GM12878 (cell line): Measurements from ENCODE around the gene HDAC9. TPM values are rescaled to one million over a fixed set of nuclear protein-coding genes. Genes with fewer than 3 reads are reported as not detected.

ENCODE experiments used
- ATAC-seq: fragments of 200-7000 bp; cut with Tn5 transposase; 3 replicates; pipeline ENCODE4 v1.9.1; 2020; ENCODE audit warnings: mild to moderate bottlenecking, moderate library complexity
- BruUV-seq: library from RNA; stranded (reverse); fragments of 400-500 nt; replicated peaks from 2 replicates; lab custom pipeline; 2021; lab: Mats Ljungman, UMichigan
- CTCF ChIA-PET: fragments of 300-600 bp; sonication (Branson Sonifier 250); formaldehyde crosslinking; extraction: SDS; loops from one replicate; lab custom pipeline; 2021; ENCODE audit warnings: inconsistent platforms; lab: Yijun Ruan, JAX
- POLR2A ChIA-PET: fragments of 350-600 bp; formaldehyde crosslinking; extraction: SDS; loops from one replicate; lab custom pipeline; 2021; ENCODE audit warnings: inconsistent platforms; lab: Charles Lee
- RAD21 ChIA-PET: fragments of 300-600 bp; sonication (Branson Sonifier 250); formaldehyde crosslinking; loops from one replicate; lab custom pipeline; 2023; ENCODE audit warnings: antibody characterized with exemption; ENCODE audit not compliant: unreplicated experiment; lab: Charles Lee
- SMC1A ChIA-PET: fragments of 300-600 bp; sonication (Branson Sonifier 250); formaldehyde crosslinking; loops from one replicate; lab custom pipeline; 2023; ENCODE audit not compliant: unreplicated experiment, uncharacterized antibody; lab: Charles Lee
- DNase-seq: peaks from one replicate; pipeline ENCODE4 v3.0.0-alpha.2; 2011; ENCODE audit warnings: low read depth, low spot score
- FAIRE-seq: peaks from 3 replicates; lab custom pipeline; 2011; peaks lifted over from hg19 to GRCh38; lab: Jason Lieb, UNC
- H2AFZ ChIP-seq: 2 replicates; pipeline ENCODE4 v1.6.0; 2011; ENCODE audit warnings: low read depth, low read length, control low read depth; ENCODE audit not compliant: control insufficient read depth
- H3K27ac ChIP-seq: 2 replicates; pipeline ENCODE4 v1.5.1; 2011; ENCODE audit warnings: control low read depth; ENCODE audit not compliant: control insufficient read depth, insufficient read depth
- H3K27me3 ChIP-seq, 2 experiments: replicated peaks in 1 of 2; 2 replicates each; pipeline versions ENCODE4 v1.6.0 to v1.6.1; 2011; ENCODE audit warnings: low read length in 1 of 2; ENCODE audit not compliant: control insufficient read depth in 2 of 2, insufficient read depth in 2 of 2
- H3K36me3 ChIP-seq, 2 experiments: 2 replicates each; pipeline ENCODE4 v1.5.1; 2011; ENCODE audit warnings: low read length in 1 of 2; ENCODE audit not compliant: control insufficient read depth in 2 of 2, insufficient read depth in 2 of 2
- H3K4me1 ChIP-seq: 2 replicates; pipeline ENCODE4 v1.6.1; 2011; ENCODE audit warnings: mild to moderate bottlenecking, low read length, moderate library complexity, mixed read lengths; ENCODE audit not compliant: control insufficient read depth, insufficient read depth
- H3K4me2 ChIP-seq: 2 replicates; pipeline ENCODE4 v1.6.0; 2011; ENCODE audit warnings: control low read depth; ENCODE audit not compliant: control insufficient read depth, insufficient read depth
- H3K4me3 ChIP-seq: fragments of 200-600 bp; sonication (generic); 2 replicates; pipeline ENCODE4 v1.5.1; 2016
- H3K79me2 ChIP-seq: 2 replicates; pipeline ENCODE4 v1.6.0; 2011; ENCODE audit warnings: low read length; ENCODE audit not compliant: control insufficient read depth, insufficient read depth
- H3K9ac ChIP-seq: 2 replicates; pipeline ENCODE4 v1.8.0; 2011; ENCODE audit warnings: low read length, control low read depth, mixed read lengths; ENCODE audit not compliant: control insufficient read depth, insufficient read depth
- H3K9me3 ChIP-seq: replicated peaks from 3 replicates; pipeline ENCODE4 v1.5.1; 2011; ENCODE audit warnings: mild to moderate bottlenecking, low read length; ENCODE audit not compliant: control insufficient read depth, insufficient read depth
- H4K20me1 ChIP-seq: 2 replicates; pipeline ENCODE4 v1.6.0; 2011; ENCODE audit not compliant: control insufficient read depth, insufficient read depth
- ATF7 ChIP-seq: fragments of 450-650 bp; IDR thresholded peaks from 2 replicates; pipeline ENCODE4 v1.6.1; 2016; ENCODE audit warnings: low read depth, mild to moderate bottlenecking
- CBX3 ChIP-seq: fragments of 200-600 bp; sonication (generic); IDR thresholded peaks from 2 replicates; pipeline ENCODE4 v1.6.1; 2016; ENCODE audit warnings: low read depth, borderline replicate concordance
- E2F8 ChIP-seq: fragments of 450-650 bp; IDR thresholded peaks from 2 replicates; pipeline ENCODE4 v1.6.1; 2018; ENCODE audit warnings: mild to moderate bottlenecking, low read depth, moderate library complexity; ENCODE audit not compliant: partially characterized antibody
- IRF4 ChIP-seq: IDR thresholded peaks from 2 replicates; pipeline ENCODE4 v1.6.1; 2011; ENCODE audit warnings: low read depth, low read length
- MEF2A ChIP-seq: IDR thresholded peaks from 2 replicates; pipeline ENCODE4 v1.6.1; 2011; ENCODE audit warnings: low read depth, mild to moderate bottlenecking, low read length, moderate library complexity; ENCODE audit not compliant: insufficient read depth
- MXI1 ChIP-seq: fragments of 150-350 bp; IDR thresholded peaks from 2 replicates; pipeline ENCODE4 v1.6.1; 2011; ENCODE audit warnings: low read depth, mild to moderate bottlenecking, inconsistent platforms, low read length, improper control_type of control experiment
- POLR2AphosphoS5 ChIP-seq: IDR thresholded peaks from 2 replicates; pipeline ENCODE4 v1.6.1; 2011; ENCODE audit warnings: mild to moderate bottlenecking, low read length, inconsistent platforms
- RELA ChIP-seq: fragments of 450-650 bp; IDR thresholded peaks from 2 replicates; pipeline ENCODE4 v1.8.0; 2014; ENCODE audit warnings: borderline replicate concordance; ENCODE audit not compliant: partially characterized antibody
- RFX5 ChIP-seq: IDR thresholded peaks from 2 replicates; pipeline ENCODE4 v1.6.1; 2011; ENCODE audit warnings: low read depth, low read length, improper control_type of control experiment
- SMC3 ChIP-seq: IDR thresholded peaks from 2 replicates; pipeline ENCODE4 v1.6.1; 2011; ENCODE audit warnings: low read length, improper control_type of control experiment, borderline replicate concordance
- SPI1 ChIP-seq: IDR thresholded peaks from 2 replicates; pipeline ENCODE4 v1.6.1; 2011; ENCODE audit warnings: low read depth, mild to moderate bottlenecking, low read length, moderate library complexity, borderline replicate concordance; ENCODE audit not compliant: insufficient read depth
- SREBF1 ChIP-seq: IDR thresholded peaks from 2 replicates; pipeline ENCODE4 v1.6.1; 2012; ENCODE audit warnings: mild to moderate bottlenecking, low read length
- SREBF2 ChIP-seq: IDR thresholded peaks from 2 replicates; pipeline ENCODE4 v1.6.1; 2012; ENCODE audit warnings: mild to moderate bottlenecking, low read length
- WRNIP1 ChIP-seq: IDR thresholded peaks from 2 replicates; pipeline ENCODE4 v1.6.1; 2011; ENCODE audit warnings: low read depth, low read length, improper control_type of control experiment, borderline replicate concordance
- ZNF384 ChIP-seq: IDR thresholded peaks from 2 replicates; pipeline ENCODE4 v1.6.1; 2012; ENCODE audit warnings: low read depth, mild to moderate bottlenecking, low read length, improper control_type of control experiment, borderline replicate concordance
- WGBS: methylation state at CpG from one replicate; pipeline ENCODE4 v1.1.6; 2016; ENCODE audit warnings: low lambda C conversion rate; ENCODE audit not compliant: insufficient replicate concordance, insufficient coverage; ENCODE audit errors: missing lambda C conversion rate; 5-methylcytosine and 5-hydroxymethylcytosine counted together
- in situ Hi-C: fragments of 300-500 bp; cut with MboI; formaldehyde crosslinking; loops from 9 replicates; pipeline ENCODE4 v1.14.3; 2018; ENCODE audit warnings: mixed read lengths
- intact Hi-C: fragments of 100-400 bp; cut with micrococcal nuclease; formaldehyde crosslinking; loops from one replicate; pipeline ENCODE4 v1.14.2; 2022; ENCODE audit not compliant: unreplicated experiment
- polyA plus RNA-seq, 11 experiments: library from polyadenylated mRNA; depleted of rRNA in 4 of 11; unstranded in 6 of 11; stranded (reverse) in 5 of 11; fragments of >200 nt; fragmentation: Nextera tagmentation in 4 of 11; fragmentation: Illumina TruSeq in 1 of 11; extraction: Ambion mirVana in 4 of 11; extraction: Trizol in 1 of 11; gene quantifications; 1 replicate in 1 of 11; 2 replicates in 10 of 11; pipeline versions ENCODE4 v1.2.1 to v1.2.3, GENCODE V29; 2011 to 2016; ENCODE audit warnings: inconsistent platforms in 2 of 11, missing spikeins in 2 of 11, low read depth in 1 of 11
- total RNA-seq, 4 experiments: library from RNA; depleted of rRNA in 3 of 4; stranded (reverse); fragments of >200 nt in 3 of 4; fragmentation: Illumina TruSeq in 1 of 4; extraction: Trizol in 1 of 4; gene quantifications; 2 replicates each; pipeline versions ENCODE4 v1.2.1 to v1.2.3, GENCODE V29; 2013 to 2021
- TF ChIP-seq, protein P1 (sequence below): fragments of 450-650 bp; IDR thresholded peaks from 2 replicates; pipeline ENCODE4 v1.6.1; 2017; ENCODE audit warnings: low read depth, mild to moderate bottlenecking, moderate library complexity
- TF ChIP-seq, protein P2 (sequence below): fragments of 450-650 bp; IDR thresholded peaks from 2 replicates; pipeline ENCODE4 v1.6.1; 2017; ENCODE audit warnings: antibody characterized with exemption, mild to moderate bottlenecking, moderate library complexity

The HDAC9 gene
- total and polyA plus RNA-seq, 10 of the 15 experiments (the other 5 are each of a cell fraction or from before 2014, with no cell fraction given): 0.73 to 12.8 (median 0.92) TPM

DNA sequence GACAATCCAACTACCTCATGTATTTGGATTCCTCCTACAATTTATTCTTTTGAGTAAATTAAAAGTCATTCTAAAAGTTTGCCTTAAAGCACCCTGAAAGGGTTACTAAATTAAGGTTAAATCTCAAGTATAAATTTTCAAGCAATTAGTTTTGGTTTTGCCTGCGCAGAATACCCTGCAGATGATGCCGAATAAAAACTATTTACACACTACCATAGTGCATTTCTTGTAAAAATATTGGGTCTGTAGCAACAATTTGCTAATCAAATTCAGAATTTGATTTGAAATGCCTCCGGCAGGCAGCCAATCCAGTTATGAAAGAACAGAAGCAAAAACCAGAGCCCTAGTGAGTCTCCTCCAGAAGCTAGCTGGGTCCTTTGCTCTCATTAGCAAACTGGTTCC is 499.7 kb downstream of the HDAC9 start (continued):
- TF ChIP-seq E2F8 (no peak), SPI1 (no peak), SMC3 (no peak), IRF4 (no peak), ATF7 (no peak), MEF2A (no peak), WRNIP1 (no peak)

DNA sequence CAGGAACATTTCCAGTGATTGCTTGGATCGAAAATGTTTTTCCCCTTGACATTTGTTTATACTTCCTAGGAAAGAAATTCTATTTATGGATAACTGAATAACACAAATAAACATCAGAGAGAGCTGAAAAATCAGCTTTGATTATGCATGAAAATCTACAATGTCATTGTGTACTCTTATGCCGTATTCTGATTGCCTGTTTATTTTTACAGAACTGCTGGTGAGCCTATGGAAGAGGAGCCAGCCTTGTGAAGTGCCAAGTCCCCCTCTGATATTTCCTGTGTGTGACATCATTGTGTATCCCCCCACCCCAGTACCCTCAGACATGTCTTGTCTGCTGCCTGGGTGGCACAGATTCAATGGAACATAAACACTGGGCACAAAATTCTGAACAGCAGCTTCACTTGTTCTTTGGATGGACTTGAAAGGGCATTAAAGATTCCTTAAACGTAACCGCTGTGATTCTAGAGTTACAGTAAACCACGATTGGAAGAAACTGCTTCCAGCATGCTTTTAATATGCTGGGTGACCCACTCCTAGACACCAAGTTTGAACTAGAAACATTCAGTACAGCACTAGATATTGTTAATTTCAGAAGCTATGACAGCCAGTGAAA is 500.4 kb downstream of the HDAC9 start:
- WGBS: 36% methylated on average over 5 of the region's 5 CpGs
- no peak overlapping the region for H3K4me2 ChIP-seq
- BruUV-seq: no TSS peak
- no peaks in the 10 kb centered on the region for H3K27me3 ChIP-seq
- ChIA-PET POLR2A (no interaction called here), RAD21 (no interaction called here), CTCF (interaction anchor here (0.6 kb wide), 1 partner anchor 8 kb away, joined by 3 read pairs; no protein-coding TSS in a partner anchor), SMC1A (no interaction called here)
- FAIRE-seq (no peak), DNase-seq (no peak), ATAC-seq (no peak)
- in situ Hi-C loops (no loop called here), intact Hi-C loops (no loop called here)
- no peak overlapping the region for H3K4me3 ChIP-seq
- no peak overlapping the region for H2AFZ ChIP-seq
- H3K9me3 ChIP-seq: no peaks in the 10 kb centered on the region
- no peaks in the 10 kb centered on the region for H3K36me3 ChIP-seq
- no peak overlapping the region for H3K9ac ChIP-seq
- no peaks in the 10 kb centered on the region for H4K20me1 ChIP-seq
- H3K27ac ChIP-seq: no peak overlapping the region
- H3K79me2 ChIP-seq: no peaks in the 10 kb centered on the region
- H3K4me1 ChIP-seq: no peaks in the 10 kb centered on the region
- TF ChIP-seq SREBF2 (no peak), RELA (no peak), SREBF1 (no peak), RFX5 (no peak), POLR2AphosphoS5 (no peak), MXI1 (no peak), ZNF384 (no peak), CBX3 (no peak)
- TF ChIP-seq, protein P1, sequence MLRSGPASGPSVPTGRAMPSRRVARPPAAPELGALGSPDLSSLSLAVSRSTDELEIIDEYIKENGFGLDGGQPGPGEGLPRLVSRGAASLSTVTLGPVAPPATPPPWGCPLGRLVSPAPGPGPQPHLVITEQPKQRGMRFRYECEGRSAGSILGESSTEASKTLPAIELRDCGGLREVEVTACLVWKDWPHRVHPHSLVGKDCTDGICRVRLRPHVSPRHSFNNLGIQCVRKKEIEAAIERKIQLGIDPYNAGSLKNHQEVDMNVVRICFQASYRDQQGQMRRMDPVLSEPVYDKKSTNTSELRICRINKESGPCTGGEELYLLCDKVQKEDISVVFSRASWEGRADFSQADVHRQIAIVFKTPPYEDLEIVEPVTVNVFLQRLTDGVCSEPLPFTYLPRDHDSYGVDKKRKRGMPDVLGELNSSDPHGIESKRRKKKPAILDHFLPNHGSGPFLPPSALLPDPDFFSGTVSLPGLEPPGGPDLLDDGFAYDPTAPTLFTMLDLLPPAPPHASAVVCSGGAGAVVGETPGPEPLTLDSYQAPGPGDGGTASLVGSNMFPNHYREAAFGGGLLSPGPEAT: no peak
- TF ChIP-seq, protein P2, sequence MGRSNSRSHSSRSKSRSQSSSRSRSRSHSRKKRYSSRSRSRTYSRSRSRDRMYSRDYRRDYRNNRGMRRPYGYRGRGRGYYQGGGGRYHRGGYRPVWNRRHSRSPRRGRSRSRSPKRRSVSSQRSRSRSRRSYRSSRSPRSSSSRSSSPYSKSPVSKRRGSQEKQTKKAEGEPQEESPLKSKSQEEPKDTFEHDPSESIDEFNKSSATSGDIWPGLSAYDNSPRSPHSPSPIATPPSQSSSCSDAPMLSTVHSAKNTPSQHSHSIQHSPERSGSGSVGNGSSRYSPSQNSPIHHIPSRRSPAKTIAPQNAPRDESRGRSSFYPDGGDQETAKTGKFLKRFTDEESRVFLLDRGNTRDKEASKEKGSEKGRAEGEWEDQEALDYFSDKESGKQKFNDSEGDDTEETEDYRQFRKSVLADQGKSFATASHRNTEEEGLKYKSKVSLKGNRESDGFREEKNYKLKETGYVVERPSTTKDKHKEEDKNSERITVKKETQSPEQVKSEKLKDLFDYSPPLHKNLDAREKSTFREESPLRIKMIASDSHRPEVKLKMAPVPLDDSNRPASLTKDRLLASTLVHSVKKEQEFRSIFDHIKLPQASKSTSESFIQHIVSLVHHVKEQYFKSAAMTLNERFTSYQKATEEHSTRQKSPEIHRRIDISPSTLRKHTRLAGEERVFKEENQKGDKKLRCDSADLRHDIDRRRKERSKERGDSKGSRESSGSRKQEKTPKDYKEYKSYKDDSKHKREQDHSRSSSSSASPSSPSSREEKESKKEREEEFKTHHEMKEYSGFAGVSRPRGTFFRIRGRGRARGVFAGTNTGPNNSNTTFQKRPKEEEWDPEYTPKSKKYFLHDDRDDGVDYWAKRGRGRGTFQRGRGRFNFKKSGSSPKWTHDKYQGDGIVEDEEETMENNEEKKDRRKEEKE: no peak
